GM18517 (cell line): ENCODE measurements around the gene RETN.

Experiments used
- ATAC-seq: cut with Tn5 transposase; IDR thresholded peaks from one replicate; pipeline ENCODE4 v1.9.1; 2021; ENCODE audit warnings: mild to moderate bottlenecking, moderate library complexity; ENCODE audit not compliant: unreplicated experiment

Gene RETN, protein sequence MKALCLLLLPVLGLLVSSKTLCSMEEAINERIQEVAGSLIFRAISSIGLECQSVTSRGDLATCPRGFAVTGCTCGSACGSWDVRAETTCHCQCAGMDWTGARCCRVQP

DNA sequence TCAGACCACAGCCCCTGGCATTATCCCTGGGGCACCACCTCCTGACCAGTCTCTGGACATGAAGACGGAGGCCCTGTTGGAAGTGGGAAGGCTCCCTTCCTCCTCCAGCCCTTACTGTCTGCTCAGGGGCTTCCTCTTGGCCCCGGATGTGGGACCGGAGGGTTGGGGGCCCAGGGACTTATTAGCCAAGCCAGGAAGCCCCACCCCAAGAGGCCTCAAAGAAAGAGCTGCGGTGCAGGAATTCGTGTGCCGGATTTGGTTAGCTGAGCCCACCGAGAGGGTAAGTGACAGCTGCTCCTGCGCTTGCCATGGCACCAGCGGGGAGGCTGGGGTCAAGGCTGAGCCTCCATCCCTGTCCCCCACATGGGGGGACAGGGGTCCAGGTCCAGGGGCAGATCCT lies at the start of gene RETN:
RETN (plus strand) TSS at position 208 of the 400 bp plus-strand sequence. CDS start 278 bp downstream, outside the sequence.
- ATAC-seq, result no peak

DNA sequence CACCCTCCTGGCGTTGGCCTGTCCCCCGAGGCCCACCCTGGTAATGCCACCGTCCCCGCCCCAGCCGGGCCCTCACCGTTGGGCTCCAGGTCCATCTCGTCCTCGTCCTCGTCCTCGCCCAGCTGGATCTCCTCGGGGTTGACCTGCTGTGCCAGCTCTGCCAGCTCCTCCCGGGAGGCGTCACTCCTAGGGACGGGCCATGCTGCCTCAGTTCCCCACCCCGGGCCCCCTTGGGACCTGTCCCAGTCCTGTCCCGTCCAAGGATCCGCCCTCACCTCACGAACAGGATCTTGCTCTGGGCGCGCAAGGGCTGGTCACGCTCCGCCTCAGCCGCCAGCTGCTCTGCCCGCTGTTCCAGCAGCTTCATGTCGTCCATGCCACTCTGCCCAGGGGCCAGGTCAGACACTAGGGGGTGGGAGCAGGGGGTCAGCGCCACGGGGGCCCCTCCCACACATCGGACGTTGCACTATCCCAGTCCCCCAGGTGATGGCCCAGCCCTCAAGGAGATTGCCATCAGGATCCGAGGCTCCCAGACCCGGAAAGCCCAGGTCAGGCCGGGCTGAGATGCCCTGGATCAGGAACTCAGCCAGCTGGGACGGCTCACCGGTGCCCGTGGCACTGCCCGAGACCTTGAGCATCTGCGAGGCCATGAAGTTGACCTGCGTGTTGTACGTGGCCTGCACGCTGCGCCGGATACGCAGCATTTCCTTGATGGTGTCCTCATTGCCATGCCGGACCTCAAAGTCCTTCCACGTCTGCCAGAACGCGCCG lies 49.0 kb upstream of the RETN start:
- ATAC-seq, result no peak

DNA sequence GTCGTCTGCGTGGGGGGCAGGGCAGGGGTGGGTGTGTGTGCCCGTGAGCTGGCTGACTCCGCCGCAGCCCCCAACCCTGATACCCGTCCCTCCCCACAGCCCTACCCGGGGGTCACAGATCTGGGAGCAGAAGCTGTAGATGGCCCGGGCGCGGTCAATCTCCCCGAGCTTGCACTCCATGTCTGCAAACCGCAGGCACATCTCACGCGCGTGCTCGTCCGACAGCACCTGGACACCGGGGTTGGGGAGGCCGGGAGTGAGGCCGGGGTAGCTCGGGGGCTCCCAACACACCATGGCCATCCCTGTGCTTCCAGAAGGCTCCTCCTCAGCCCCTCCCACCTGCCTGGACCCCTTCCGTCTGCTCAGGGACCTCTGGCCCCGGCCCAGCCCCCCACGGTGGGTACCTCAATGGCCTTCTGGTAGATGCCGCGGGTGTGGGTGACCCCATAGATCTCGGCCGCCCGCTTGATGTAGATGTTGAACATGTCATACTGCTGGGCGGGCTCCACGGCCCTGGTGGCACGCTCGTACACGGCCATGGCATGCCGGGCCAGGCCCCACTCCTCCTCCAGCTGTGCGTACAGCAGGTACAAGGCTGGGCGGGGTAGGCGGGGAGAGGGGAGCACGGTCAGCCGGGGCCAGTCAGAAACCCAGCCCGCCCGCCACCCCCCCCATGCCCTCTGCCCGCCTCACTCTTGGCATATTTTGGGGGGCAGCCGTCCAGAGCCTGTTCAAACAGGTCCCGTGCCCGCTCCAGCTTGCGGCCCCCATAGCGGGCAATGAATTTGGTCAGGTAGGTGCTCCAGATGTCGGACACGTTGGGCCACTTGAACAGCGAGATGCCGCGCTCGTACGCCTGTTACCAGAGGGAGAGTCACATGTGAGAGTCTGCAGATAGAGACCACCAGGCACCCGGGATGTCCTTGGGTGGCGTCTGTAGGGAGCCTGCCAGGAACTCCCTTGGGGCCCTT lies 48.1 kb upstream of the RETN start:
- no peak for ATAC-seq

DNA sequence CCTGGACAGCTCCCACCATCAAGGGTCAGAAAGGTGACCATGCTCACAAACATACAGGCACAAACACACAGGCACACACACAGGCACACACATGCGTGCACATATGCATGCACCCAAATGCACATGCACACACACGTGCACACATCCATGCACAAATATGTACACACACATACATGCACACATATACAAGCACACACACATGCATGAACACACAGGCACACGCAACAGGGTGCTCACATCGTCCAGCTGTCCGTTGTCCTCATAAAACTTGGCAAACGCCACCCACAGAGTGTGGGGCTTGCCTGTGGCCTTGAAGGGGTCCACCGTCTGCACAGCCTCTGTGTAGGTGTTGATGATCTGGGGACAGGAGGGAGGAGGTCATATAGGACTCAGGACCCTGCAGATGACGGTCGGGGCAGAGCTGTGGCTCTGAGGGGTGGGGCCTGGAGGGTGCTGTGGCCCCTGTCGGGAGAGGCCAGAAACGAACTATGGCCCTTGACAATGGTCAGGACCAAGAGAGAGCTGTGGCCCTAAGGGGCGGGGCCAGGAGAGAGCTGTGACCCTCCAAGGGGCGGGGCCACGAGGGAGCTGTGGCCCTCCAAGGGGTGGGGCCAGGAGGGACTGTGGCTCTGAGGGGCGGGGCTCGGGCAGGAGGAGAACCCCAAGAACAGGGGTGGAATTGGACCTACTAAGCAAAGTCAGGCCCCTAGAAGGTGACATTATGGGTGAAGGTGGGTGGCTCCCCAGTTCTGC lies 45.7 kb upstream of the RETN start:
- ATAC-seq, result no peak

DNA sequence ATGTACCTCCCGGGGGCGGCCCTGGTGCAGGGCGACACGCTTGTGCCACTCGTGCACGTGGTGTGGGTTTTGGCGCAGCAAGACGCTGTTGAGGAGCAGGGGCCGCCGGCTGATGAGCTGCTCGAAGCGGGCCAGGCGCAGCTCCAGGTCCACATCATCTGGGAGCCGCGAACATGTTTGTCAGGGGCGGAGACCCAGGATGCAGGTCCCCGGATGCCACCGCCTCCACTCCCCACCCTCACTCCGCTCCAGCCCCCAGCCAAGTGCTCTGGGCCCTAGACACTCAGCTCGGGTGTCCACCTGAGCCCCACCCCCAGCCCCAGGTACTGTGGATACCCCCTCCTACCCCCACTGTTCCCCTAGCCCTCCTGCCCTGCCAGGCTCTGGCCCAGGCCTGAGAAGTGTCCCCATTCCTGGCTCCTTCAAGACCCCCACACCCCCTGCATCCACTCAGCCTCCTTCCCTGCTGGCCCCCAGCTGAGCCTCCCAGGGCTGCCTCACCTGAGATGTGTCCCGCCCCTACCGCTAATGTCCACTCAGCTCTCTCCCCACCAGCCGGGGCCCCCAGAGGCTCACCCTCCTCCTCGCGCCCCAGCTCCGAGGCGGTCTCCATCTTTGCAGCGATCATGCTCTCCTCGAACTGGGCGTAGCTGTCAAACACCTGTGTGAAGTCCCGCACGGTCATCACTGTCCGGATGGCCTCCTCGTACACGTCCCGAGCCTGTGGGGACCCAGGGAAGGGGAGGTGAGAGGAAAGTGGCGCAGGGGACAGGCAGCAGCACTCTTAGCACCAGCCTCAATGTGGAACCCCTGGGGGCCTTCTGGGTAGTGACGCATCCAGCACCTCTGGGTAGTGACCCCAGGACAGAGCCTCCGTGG lies 44.9 kb upstream of the RETN start:
- no peak for ATAC-seq

- no peak for ATAC-seq
Measured at GRCh38 chr19:7624810-7625209, 44.0 kb upstream of the RETN start.

- ATAC-seq, result no peak
Measured at GRCh38 chr19:7625763-7626372, 43.0 kb upstream of the RETN start.

DNA sequence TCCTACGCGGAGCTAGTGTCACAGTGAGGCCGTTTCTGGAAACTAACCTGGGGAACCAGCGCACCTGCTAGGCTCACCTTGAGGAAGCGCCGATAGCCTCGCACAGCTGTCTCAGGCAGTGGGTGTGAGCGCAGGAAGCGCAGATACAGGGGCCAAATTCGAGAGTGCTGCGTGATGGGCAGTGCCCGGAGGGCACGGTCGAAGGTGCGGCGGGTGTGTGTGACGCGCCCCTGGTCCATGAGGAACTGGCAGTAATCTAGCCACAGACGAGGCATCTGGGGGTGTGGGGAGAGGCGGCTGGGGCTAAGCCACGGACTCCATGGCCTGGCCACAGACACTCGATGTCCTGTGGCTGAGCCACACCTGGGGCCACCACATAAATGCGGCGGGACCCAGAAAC lies 41.7 kb upstream of the RETN start:
- ATAC-seq, result no peak

DNA sequence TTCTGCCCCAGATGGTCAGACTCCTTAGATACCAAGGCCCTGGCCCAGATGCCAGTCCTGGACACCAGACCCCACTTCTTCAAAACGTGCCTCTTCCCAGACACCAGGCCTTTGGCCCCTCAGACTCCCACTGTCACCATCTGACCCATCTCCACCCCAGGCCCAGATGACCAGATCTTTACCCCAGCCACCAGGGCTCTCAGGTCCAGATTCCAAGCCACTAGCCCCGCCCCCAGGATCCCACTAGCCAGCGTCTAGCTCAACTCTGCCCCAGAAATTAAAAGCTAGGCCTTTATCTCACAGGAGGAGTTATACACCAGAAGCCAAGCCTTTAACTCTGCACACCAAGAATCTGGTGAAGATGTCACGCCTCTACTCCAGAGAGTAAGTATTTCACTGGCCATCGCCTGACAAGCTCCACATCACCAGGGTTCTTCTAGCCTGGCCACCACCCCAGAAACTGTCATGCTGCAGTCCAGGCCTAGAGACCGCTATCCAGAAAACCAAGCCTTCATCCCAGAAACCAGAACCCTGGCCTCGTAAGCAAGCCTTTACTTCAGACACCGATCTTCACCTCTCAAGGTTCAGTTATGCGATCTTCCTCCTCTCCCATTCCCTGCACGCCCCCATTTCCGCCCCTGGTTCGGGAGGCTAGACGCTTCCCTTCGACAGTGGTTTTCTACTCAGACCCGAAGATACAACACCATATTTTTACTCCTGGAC lies 40.1 kb upstream of the RETN start:
- no peak for ATAC-seq

DNA sequence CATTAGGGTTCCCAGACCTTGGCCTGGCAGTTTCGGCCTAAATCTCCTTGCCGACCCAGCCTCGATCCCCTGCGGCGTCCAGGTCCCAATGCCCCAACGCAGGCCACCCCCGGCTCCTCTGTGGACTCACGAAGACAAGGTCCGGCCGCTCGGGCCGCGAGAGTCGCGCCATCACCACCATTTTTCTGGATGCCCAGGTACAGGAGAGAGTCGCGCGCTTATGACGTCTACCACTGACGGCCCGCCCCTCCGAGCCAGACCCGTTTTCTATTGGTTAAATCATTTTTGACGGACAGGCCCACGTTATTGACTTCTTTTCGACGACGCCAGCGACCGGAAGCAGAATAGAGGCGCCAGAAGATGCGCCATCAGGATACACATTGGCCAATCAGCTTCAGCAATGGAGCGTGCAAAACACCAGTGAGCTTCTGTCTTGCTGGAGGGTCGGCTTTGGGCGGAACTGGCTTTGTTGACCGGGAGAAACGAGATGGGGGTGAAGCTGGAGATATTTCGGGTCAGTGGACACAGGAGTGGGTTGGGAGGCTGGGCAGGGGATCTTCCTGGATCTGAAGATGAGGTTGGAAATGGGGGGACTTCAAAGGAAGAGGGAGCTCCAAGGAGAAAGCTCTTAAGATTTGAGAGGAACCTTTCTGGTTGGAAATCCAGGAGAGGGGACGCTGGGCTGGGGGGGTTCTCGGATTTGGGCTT lies 39.3 kb upstream of the RETN start, which contains the start of the genes PET100 and XAB2:
PET100 (plus strand) TSS at position 447 of the 708 bp plus-strand sequence; CDS start at position 488, 41 bp downstream.
XAB2 (minus strand) TSS at position 199 of the 708 bp plus-strand sequence; CDS start at position 181, 18 bp downstream.
- peak; percentile 91 for ATAC-seq

- ATAC-seq, result no peak
Measured at GRCh38 chr19:7631577-7631976, 37.3 kb upstream of the RETN start.

DNA sequence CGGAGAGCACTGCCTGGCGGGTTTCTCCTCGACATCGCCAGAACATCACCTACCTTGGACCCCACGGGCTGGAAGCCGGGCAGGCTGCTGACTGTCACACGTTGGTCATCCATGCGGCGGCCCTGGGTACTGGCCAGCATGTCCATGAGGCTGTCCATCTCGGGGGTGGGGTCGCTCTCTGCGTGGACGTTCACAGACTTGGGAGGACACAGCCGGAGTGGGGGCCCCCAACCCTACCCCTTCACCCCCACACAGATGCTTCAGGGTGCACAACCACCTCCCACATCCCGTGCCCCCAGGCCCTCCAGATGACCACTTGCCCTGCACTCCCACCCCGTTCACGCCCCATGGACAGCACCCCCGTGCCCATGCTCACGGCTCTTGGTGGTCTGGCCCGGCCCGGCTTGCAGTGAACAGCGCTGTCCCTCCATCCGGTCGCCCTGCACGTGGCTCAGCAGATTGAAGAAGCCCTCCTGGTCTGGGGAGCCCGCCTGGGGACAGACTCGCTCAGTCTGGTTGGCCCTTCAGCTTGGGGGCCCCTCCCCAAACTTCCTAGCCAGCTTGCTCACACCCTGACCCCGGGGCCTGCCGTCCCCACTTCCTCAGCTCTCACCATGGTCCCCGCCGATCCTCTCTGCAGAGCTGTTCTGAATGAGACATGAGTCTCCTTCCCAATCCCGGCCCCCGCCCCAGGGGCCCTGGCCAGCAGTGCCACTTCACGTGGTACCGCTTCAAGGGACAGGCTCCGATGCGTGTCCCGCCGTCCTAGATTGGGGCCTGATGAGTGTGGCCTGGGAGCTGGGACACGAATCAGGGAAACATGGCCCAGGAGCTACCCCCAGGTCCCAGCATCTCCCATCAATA lies 36.3 kb upstream of the RETN start:
- no peak for ATAC-seq

DNA sequence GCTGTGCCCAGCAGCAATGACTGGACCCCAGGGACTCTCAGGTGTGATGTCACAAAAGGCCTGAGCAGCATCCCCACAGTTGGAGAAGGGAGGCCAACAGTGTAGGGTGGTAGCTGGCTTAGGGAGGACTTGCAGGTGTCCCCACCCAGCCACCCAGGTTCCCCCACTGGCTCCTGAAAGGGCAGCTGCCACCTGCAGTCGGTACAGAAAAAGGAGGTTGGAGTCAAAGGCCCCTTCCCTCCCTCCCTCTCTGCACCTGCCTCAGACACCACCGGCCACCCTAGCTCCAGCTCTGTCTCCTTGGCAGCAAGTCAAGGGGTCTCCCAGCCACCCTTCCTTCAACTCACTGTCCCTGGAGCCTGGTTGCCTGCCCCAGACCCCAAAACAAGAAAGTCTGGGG lies 35.2 kb upstream of the RETN start, which contains the start of gene PCP2:
PCP2 (minus strand) TSS at position 22 of the 400 bp plus-strand sequence. CDS start 262 bp downstream, outside the sequence.
- no peak for ATAC-seq

GRCh38 chr19:7635670-7636069 lies 33.2 kb upstream of the RETN start:
- no peak for ATAC-seq

- no peak for ATAC-seq
Measured at GRCh38 chr19:7636317-7636690, 32.5 kb upstream of the RETN start.

GRCh38 chr19:7636691-7637373 lies 32.0 kb upstream of the RETN start, which contains the start of gene STXBP2:
STXBP2 (plus strand) TSS chr19:7637110; CDS start chr19:7637150, 40 bp downstream.
- no peak for ATAC-seq
